ENCODE data around the gene KDM4C. TPM values are rescaled to one million over a fixed set of nuclear protein-coding genes. Genes with fewer than 3 reads are reported as not detected.

The KDM4C gene
- total RNA-seq, 1 donor = 47.4 TPM

DNA sequence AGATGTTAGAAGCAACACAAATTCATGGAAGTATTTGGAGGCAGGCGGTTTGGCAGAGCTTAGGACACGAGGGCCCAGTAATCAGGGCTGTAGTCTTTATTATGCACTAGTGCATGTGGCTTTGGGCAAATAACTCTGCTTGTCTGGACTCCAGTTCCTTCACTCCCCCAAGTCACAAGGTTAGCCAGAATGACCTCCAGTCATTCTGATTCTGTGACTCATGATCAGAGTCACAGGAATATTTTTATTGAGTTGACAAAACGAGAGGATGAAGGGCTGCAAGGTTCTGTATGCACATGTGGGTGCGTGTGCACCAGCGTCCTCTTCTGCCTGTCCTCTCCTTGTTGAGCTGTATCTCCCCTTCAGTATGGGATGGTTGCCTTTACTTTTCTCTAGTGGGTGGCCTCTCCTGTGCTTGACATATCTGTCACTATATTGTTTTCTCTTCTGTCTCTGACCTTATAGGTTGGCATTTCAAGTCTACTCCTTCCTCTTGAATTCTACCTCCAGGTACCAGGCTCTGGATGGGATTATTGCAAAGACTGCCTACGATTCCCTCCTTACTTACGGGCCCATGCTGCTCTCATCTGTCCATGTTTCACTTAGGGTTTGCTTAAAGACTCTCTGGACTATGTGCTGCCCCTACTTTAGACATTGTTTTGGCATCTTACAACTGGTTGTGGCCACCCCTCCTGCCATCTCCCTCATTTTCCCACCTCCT is 94.6 kb downstream of the KDM4C start:
- DNase-seq (ENCODE audit: low read depth in 2 of 3, low spot score in 2 of 3) = no peak

DNA sequence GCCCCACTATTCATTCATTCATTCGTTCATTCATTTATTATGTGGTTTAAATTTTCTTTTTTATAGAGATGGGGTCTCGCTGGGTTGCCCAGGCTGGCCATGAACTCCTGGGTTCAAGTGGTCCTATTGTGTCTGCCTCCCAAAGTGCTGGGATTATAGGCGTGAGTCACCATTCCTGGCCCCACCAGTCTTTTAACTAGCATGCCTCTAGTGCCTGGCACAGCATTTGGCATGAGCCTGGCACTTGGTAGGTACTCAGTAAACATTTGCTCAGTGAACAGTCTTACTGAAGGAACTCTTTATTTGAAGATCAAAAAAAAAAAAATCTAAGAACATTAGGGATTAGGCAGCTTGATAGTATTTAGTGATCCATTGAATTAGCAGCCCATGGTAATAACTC is 98.1 kb downstream of the KDM4C start:
- DNase-seq (ENCODE audit: low read depth in 2 of 3, low spot score in 2 of 3) = no peak

DNA sequence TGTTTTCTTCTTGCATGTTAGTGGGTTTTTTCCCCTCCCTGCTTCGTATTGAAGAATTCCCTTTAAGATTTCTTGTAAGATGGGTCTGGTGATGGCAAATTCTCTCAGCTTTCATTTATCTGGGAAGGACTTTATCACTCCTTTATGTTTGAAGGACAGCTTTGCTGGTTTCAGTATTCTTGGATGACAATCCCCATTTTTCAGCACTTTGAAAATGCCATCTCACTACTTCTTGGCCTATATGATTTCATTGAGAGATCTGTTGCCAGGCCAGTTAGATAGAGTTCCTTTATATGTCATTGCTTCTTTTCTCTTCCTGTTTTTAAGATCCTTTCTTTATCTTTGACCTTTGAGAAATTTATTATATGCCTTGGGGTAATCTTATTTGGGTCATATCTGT is 106.3 kb downstream of the KDM4C start:
- DNase-seq (ENCODE audit: low read depth in 2 of 3, low spot score in 2 of 3) = no peak

DNA sequence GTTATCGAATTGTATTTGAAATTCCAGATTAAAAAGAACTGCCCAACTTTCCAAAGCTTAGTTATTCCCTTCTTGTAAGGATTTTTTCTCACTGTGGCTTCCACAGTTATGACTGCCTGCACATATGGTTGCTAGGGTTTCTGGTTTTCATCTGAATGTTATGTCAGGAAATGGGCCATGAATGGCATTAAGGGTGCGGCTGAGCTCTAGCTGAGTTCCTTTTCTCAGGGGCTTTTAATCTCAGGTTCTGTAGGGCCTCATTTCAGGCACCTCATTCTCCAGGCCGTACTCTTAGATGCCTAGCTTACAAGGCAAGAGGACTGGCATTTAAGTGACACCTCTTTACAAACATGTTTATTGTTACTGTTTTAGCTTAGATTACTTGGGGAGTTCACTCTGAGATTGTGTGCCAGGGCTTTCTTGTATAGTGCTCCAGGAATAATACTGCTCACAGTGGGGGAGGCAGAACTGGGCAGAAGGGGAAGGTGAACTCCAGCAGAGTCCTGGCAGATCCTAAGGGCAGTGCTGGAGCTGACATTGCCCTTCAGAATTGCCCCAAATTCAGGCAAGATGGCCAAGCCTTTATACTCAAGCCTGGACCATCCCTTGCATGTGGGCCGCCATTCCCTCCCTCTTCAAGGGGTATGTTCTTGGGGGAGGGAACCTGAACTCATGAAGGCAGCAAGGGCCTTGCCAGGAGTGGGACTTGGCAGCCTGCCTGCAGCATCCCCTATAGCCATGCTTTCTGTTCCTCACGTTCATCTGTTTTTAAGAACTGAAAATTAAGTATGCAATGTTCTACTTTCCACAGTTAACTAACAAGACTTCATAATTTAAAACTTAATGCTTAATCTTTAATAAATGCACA is 111.5 kb downstream of the KDM4C start:
- no peak for DNase-seq (ENCODE audit: low read depth in 2 of 3, low spot score in 2 of 3)

DNA sequence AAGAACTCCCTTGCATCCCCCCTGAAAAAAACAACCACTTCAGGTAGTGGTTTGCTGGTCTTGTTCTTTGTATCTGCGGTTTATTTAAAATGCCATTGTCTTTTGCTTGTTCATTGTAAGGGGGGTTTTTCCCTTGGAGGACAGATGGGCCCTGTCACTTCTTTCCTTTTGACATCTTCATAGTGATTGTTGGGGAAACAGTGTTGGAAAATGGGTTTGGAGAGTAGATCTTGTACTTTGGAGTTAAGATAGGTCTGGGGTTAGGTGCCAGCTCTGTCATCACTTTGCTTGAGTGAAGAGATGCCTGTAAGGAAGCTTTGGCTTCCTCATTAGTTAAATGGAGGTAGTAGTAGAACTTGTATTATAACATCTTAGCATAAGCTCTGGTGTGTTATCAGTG is 112.4 kb downstream of the KDM4C start:
- no peak for DNase-seq (ENCODE audit: low read depth in 2 of 3, low spot score in 2 of 3)

DNA sequence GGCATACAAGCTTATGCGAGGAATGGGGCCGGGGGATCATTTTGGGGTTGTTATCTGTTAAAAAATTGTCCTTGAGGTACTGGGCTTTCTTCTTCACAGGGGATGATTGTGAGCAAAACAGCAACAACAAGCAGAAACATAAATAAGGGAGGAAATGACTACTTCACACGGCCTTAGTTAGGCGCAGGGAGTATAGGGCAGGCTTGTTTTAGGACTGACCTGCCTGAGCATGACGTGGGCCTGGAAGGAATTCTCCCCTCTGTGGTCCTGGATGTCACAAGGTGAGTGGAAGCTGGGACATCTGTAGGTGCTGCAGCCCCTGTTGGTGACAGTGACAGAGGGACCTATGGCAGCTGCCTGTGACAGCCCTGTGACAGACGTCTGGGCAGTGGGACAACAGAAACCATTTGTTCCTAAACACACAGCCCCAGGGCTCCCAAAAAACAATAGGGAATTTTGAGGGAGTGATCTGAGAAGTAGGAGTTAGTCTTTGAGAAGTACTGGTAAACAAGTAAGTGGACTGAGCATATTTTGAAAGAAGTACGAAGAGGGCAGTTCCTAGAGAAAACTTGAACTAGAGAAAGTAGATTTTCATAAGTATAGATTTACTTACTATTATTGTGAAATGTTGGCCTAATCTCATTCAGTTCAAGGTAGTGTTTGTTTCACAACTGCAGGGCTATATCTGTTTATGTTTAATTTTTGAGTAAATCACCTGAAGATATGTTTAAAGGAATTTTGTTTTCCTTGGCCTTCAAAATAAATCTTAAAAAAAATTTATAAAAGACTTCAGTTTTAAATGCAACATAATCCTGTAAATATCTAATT is 113.1 kb downstream of the KDM4C start:
- no peak for DNase-seq (ENCODE audit: low read depth in 2 of 3, low spot score in 2 of 3)

DNA sequence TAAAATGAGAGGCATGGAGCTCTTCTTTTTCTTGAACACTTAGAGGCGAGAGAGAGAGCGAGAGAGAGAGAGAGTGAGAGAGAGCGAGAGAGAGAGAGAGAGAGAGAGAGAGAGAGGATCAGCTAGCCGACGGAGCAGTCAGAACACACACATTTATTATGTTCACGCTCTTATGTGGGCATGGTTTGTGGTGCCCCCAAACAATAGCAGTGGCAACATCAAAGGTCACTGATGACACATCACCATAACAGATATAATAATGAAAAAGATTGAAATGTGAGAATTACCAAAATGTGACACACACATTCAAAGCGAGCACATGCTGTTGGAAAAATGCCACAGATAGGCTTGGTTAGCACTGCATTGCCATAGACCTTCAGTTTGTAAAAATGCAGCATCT is 116.1 kb downstream of the KDM4C start:
- DNase-seq (ENCODE audit: low read depth in 2 of 3, low spot score in 2 of 3) = no peak

DNA sequence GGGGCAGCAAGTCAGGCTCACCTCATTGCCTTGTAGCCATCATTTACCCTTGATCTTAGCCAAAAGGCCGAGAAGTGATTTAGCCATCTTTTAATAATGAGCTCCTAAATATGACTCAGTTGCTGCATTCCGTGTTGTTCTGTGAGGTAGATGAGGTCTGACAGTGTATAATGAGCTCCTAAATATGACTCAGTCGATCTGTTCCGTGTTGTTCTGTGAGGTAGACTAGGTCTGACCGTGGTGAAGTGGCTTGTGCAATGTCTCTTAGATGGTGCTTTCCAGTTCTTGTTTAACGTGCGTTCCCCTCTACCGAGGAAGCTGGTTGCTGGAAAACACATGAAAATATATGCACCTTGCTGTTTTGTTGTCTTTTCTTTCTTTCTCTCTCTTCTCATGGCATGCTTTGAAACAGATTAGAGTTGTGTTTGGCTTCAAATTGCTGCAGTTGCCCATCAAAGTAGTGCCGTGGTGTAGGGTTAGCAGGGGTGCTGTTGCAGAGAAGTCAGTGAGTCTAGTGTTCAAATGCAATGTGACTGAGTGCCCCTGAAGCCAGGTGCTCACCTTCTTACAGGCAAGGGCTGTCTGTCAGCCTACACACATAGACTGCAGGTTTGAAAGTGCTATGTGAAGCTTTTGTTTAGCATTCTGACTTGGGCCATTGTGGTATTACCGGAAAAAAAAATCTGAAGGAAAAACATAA is 118.6 kb downstream of the KDM4C start:
- DNase-seq (ENCODE audit: low read depth in 2 of 3, low spot score in 2 of 3) = no peak

DNA sequence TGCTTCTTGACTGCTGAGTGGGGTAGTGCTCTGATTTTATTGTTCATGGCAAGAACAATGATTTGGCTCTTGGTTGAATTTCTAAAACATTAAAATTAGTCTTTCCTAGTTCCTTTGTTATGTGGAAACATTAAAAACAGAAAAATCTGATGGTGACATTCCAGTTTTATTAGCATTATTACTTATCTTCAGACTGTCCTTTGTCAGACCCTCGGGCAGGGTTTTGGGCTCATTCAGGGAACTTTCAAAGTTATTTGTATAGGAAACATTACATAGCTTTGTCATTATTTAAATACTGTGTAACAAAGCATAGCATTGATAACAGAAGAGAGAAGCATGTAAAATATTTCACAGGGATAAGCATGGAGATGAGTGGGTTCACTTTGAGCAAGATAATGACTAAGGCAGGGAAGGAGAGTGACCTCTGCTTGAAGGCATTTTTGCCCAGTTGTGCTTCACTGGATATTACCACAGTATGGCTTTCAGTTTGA is 119.9 kb downstream of the KDM4C start:
- no peak for DNase-seq (ENCODE audit: low read depth in 2 of 3, low spot score in 2 of 3)

DNA sequence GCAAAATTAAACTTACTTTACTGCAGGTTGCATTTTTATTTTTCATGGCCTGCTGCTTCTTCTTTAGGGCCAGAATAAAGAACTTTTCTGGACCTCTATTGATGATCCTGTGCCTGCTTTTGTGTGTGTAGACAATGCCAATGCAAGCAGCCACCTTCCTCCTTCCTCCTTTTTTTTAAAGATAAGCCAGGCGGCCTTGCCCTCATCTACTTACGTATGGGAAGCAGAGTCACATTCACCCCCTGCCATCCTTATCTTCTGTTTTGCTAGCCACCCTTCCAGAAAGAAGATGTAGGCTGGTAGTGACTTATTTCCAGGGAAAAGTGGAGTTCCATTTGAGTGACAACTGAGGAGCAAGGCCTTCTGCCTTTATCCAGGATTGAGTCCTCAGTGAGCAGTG is 122.9 kb downstream of the KDM4C start:
- no peak for DNase-seq (ENCODE audit: low read depth in 2 of 3, low spot score in 2 of 3)

DNA sequence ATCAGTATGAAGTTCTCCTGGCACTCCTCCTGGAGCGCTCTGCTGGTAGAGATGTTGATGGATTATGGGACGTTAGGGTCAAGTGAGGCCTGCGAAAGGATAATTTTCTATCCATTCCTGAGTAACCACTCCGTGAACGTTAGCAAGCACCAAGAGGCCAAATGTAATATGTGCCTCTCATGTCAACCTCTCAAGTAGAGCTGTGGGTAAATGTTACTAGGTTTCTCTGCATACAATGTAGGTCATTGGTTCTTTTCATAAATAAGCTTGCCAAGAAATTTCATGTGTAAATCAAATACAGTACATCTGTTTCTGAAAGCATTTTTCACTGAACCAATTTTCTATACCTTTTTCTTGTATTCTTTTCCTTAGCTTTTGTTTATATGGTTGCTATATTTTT is 126.3 kb downstream of the KDM4C start:
- no peak for DNase-seq (ENCODE audit: low read depth in 2 of 3, low spot score in 2 of 3)

DNA sequence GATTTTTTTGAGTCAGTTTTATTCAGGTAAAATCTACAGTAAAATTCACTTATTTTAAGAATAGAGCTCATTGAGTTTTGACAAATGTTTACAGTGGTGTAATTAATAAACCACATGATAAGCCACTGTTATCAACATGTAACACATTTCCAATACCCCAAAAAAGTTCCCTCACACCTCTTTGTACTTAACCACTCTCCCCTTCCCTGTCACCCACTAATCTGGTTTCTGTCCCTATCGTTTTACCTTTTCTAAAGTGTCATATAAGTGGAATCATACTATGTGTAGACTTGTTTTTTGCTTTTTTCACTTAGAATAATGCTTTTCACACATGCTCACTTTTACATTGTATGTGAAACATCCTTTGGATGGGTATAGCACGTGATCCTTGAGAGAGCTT is 127.2 kb downstream of the KDM4C start:
- DNase-seq (ENCODE audit: low read depth in 2 of 3, low spot score in 2 of 3) = no peak

DNA sequence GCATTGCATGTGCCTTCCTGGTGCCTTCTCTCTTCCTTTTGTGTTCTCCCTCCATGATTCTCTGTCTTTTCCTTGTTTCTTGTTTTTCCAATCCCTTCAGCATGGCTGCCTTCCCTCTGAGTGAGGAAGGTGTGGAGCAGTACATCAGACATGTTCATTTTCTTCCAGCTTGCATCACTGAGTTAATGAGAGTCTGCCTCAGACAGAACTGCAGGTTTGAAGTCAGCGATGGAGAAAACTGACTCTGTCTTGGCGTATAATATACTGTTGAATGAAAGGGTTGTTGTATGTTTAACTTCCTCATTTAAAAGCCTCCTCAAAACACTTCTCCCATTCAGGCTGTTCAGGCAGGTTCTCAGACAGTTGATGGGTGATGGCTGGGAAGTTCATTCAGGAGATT is 129.3 kb downstream of the KDM4C start:
- peak in 1 of 3 donors; percentile 9 for DNase-seq (ENCODE audit: low read depth in 2 of 3, low spot score in 2 of 3)

DNA sequence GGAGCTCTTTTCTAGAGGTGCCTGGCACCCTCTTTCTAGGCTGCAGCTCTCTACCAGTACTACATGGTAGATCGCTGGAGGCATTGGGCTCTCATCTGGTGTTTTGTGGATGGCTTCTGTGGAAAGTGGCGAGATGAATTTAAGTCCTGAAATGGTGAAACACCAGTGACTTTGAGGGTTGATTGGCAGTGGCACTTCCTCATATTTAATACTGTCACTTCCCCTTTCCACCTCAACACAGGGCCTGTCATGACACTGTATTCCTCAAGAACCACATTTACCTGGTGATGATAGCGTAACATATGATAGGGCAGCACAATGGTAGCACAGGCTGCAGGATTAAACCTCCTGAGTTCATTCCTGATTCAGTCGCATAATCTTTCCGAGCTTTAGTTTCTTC is 132.1 kb downstream of the KDM4C start:
- peak in 1 of 3 donors; percentile 33 for DNase-seq (ENCODE audit: low read depth in 2 of 3, low spot score in 2 of 3)

DNA sequence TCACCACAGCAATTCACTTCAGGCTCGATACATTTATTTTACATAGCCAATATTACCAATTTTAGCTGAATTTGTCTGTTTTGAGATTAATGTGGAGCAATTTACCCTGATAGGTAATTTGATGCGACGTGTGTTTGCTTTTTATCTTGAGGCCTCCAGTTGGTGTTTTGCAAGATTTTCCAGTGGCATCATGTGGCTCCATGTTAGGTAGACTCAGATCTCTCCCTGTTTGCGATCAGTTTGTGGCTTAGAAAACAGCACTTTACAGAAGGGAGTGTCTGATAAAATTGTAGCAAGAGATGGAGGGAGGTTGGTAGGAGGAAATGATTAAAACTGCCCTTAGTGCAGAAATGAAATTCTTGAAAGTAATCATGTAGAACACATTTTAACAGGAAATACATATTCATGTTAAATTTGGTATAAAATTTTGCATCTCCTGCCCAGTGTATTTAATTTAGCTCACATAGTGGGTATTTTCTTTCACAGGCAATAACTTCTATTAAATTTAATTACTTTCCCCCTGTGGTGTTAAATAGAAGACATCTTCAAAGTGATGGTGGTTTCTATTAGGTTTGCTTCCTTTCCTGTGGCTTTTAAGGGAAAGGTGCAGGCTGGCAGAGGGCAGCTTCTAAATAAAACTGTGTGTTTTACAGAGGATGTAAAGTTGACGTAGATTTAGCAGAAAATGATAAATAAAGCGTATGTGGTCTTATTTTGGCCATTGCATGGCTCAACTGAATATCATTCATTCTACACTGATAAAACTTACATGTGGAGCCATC is 135.8 kb downstream of the KDM4C start:
- DNase-seq (ENCODE audit: low read depth in 2 of 3, low spot score in 2 of 3) = peak in 1 of 3 donors; percentile 13

DNA sequence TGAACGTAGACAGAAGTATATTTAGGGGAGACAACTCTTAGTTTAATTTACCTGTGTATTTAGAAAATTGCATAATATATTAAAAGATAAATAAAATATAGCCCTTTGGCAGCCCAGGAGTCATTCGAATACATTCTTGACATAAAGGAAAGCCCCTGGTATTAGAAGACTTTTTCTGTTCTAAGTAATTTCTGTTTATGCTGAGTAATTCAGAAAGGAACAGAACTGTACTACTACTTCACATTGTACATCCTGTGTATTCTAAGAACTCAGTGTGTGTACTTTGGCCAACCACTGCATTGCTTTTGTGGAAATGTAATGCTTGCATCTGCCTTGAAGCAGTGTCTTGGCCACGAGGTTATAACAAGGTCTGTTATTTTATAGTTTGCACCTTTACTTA is 136.4 kb downstream of the KDM4C start:
- DNase-seq (ENCODE audit: low read depth in 2 of 3, low spot score in 2 of 3) = no peak

DNA sequence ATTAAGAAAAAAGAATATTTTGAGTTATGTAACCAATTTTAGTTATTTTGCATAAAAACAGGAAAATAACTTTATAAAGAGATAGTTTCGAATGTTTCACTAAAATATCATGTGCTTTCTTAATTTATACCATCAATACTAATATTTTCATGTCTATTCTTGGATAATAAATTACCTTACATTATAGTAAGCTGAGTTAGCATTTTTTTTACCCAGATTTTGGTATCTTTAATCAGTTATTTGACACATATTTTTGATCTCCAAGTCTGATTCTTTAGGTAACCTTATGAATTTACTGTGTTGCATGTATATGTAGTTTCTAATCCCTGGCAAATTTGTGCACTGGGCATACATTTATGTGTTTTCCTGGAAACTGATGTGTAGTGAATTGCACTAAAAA is 138.0 kb downstream of the KDM4C start:
- no peak for DNase-seq (ENCODE audit: low read depth in 2 of 3, low spot score in 2 of 3)

DNA sequence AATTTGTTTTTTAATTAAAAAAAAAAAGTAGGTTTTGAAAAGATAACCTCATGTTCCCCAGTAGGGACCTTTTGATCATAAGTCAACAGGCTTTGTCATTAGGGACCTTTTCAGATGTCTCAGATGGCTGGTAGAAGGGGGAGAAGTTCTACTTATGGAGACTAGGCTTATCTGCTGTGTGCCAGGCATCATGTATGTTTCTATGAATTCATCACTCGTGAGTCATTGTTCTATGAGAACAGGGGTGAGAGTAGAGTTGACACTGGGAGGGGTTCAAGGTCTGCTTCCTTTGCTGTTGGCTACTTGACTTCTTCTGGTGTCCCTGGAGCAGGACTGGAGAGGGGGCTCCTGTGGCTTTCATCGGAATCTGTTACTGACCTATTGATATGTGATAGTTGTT is 138.8 kb downstream of the KDM4C start:
- DNase-seq (ENCODE audit: low read depth in 2 of 3, low spot score in 2 of 3) = peak in 1 of 3 donors; percentile 52

DNA sequence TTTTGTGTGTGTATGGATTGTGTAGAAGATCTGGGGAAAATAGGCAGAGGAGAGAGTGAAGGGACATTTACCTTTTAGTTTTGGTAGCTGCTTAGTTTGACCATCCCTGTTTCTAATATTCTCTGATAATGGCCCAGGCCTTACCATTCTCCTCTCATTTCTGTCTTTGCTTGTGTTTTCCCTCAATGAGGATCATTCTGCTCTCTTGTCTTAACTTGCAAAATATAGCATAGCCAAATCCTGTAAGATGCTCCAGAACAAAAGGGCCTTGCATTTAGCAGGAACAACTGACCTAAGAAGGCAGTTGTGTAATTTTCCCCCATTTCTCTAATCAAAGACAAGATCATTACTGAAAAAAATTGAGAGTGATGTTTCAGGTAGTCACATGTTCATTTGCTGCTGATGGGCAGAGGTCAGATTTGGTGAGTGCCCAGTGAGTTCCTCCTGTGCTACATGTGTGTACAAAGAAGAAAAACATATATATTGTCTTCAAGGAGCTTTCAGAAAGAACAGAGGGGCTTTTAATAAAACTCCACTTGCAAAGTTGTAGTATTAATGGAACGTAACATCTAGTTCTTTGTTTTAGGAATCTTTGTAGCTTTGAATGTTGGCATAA is 139.5 kb downstream of the KDM4C start:
- no peak for DNase-seq (ENCODE audit: low read depth in 2 of 3, low spot score in 2 of 3)
